ENCODE data around the gene JARID2. TPM values are rescaled to one million over a fixed set of nuclear protein-coding genes. Genes with fewer than 3 reads are reported as not detected.
"Not testable (repeated sequence)": the region's sequence is repeated elsewhere in the genome, so short reads cannot be mapped to it uniquely, and the experiment has no call there.

Gene JARID2
- total RNA-seq, 1 donor from 2014 or later = 8.4 TPM

GRCh38 chr6:15530411-15530810, 284.5 kb downstream of the JARID2 start:
- intact Hi-C loops (cut with DNase I) = no loop called here
- ATAC-seq = no peak
- DNase-seq (ENCODE audit: missing footprints) = no peak

GRCh38 chr6:15531973-15532372, 286.1 kb downstream of the JARID2 start:
- DNase-seq (ENCODE audit: missing footprints) (no peak), ATAC-seq (no peak)
- intact Hi-C loops (cut with DNase I) = no loop called here

DNA sequence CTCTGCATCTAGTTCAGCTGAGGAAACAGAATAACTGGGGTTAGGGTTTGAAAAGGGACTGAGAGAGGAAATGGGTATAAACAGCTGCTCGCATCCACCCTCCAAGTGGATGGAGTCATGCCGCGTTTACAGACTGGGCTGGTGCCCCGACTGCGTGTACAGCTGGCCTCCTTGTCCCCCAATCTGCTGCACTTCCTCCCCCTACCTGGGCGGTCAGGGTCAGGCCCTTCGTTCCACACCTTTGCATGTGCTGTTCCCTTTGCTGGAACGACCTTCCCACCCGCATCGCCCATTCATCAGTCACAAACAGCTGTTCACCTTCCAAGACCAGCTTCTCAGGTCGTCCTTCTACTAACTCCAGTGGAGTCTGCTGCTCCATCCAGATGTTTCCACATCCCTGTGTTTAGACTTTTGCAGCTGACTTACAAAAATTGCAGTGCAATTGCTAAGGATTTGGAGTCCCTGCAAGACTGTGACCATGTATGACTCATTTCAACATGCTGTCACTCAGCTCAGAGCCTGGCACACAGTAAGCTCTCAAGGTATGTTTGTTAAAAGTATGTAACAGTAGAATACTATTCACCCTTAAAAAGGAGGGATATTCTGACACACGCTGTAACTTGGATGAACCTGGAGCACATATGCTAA, 287.6 kb downstream of the JARID2 start:
- no peak for ATAC-seq
- intact Hi-C loops (cut with DNase I) = no loop called here
- no peak for DNase-seq (ENCODE audit: missing footprints)

DNA sequence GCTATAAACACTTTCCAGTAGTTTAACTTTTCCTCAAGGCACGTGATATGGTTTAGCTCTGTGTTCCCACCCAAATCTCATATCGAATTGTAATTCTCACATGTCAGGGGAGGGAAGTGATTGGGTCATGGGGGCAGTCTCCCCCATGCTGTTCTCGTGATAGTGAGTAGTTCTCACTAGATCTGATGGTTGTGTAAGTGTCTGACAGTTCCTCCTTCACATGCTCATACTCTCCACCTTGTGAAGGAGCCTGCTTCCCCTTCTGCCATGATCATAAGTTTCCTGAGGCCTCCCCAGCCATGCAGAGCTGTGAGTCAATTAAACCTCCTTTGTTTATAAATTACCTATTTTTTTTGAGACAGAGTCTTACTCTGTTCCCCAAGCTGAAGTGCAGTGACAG, 289.1 kb downstream of the JARID2 start:
- ATAC-seq (no peak), DNase-seq (ENCODE audit: missing footprints) (no peak)
- intact Hi-C loops (cut with DNase I) = no loop called here

DNA sequence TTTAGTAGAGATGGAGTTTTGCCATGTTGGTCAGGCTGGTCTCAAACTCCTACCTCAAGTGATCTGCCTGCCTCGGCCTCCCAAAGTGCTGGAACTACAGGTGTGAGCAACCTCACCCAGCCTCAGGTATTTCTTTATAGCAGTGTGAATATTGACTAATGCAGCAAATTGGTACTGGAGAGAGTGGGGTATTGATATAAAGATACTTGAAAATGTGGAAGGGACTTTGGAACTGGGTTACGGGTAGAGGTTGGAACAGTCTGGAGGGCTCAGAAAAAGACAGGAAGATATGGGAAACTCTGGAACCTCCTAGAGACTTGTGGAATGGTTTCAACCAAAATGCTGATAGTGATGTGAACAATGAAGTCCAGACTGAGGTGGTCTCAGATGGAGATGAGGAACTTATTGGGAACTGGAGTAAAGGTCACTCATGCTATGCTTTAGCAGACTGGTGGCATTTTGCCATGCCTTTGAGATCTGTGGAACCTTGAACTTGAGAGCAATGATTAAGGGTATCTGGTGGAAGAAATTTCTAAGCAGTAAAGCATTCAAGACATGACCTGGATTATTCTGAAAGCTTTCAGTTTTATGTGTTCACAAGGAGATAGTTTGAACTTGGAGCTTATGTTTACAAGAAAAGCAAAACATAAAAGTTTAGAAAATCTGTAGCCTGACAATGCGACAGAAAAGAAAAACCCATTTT, 289.8 kb downstream of the JARID2 start:
- DNase-seq (ENCODE audit: missing footprints) = no peak
- no peak for ATAC-seq
- intact Hi-C loops (cut with DNase I) = no loop called here

DNA sequence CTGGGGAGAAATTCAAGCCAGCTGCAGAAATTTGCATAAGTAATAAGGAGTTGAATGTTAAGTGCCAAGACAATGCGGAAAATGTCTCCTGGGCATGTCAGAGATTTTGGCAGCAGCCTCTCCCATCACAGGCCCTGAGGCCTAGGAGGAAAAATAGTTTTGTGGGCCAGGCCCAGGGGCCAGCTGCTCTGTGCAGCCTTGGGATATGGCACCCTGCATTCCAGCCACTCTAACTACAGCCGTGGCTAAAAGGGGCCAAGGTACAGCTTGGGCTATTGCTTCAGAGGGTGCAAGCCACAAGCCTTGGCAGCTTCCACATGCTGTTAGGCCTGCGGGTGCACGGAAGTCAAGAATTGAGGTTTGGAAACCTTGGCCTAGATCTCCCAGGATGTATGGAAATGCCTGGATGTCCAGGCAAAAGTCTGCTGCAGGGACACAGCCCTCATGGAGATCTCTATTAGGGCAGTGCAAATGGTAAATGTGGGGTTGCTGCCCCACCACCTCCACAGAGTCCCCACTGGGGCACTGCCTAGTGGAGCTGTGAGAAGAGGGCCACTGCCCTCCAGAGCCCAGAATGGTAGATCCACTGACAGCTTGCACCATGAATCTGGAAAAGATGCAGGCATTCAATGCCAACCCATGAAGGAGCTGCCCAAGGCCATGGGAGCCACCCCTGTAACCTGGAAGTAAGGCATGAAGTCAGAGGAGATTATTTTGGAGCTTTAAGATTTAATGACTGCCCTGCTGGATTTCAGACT, 290.5 kb downstream of the JARID2 start:
- intact Hi-C loops (cut with DNase I) = no loop called here
- ATAC-seq (peak; percentile 32), DNase-seq (ENCODE audit: missing footprints) (no peak)

DNA sequence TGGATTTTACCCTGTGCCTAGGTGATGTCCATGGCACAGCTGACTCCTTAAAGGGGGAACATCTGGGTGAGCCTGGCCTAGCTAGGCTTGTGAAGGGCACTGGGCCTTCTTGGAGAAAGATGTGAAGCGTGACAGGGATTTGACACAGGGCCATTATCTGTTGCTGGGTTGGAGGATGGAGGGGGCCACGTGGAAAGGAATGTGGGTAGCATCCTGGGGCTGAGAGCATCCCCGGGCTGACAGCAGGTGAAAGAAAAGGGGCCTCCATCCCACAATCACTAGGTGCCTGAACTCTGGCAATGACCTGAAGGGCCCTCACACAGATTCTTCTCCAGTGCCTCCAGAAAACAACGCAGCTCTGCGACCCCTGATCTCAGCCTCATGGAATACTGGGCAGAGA, 292.2 kb downstream of the JARID2 start:
- ATAC-seq (no peak), DNase-seq (ENCODE audit: missing footprints) (no peak)
- intact Hi-C loops (cut with DNase I) = no loop called here

- no peak for DNase-seq (ENCODE audit: missing footprints)
- ATAC-seq = no peak
- intact Hi-C loops (cut with DNase I) = no loop called here
Measured at GRCh38 chr6:15538766-15539495, 293.1 kb downstream of the JARID2 start.

- intact Hi-C loops (cut with DNase I) = no loop called here
- DNase-seq (ENCODE audit: missing footprints) = no peak
- no peak for ATAC-seq
Measured at GRCh38 chr6:15539722-15540270, 293.9 kb downstream of the JARID2 start.

- DNase-seq (ENCODE audit: missing footprints); ATAC-seq; intact Hi-C loops (cut with DNase I): not testable (repeated sequence)
Measured at GRCh38 chr6:15543332-15543917, 297.6 kb downstream of the JARID2 start.

DNA sequence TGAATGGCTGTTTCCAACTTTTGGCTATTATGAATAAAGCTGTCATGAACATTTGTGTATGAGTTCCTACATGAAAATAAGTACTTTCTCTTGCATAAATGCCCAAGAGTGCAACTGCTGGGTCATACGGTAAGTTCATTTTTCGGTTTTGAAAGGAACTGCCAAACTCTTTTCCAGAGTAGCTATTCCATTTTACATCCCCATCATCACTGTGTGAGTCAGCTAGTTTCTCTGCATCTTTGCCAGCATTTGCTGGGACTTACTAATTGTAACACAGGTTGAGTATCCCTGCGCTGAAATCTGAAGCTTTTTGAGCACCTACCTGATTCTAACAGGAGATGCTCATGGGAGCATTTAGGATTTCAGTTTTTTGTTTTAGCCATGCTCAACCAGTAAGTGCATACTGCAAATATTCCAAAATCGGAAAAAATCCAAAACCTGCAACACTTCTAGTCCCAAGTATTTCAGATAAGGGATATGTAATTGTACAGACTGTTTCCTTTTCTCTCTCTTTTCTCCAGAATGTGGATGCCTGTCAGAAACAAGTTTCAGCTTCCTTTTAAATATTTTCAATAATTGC, 298.5 kb downstream of the JARID2 start:
- intact Hi-C loops (cut with DNase I) = no loop called here
- no peak for ATAC-seq
- no peak for DNase-seq (ENCODE audit: missing footprints)

- no peak for DNase-seq (ENCODE audit: missing footprints)
- intact Hi-C loops (cut with DNase I) = no loop called here
- ATAC-seq = no peak
Measured at GRCh38 chr6:15546591-15546990, 300.7 kb downstream of the JARID2 start.

GRCh38 chr6:15547400-15547799, 301.5 kb downstream of the JARID2 start:
- ATAC-seq (no peak), DNase-seq (ENCODE audit: missing footprints) (no peak)
- intact Hi-C loops (cut with DNase I) = no loop called here

DNA sequence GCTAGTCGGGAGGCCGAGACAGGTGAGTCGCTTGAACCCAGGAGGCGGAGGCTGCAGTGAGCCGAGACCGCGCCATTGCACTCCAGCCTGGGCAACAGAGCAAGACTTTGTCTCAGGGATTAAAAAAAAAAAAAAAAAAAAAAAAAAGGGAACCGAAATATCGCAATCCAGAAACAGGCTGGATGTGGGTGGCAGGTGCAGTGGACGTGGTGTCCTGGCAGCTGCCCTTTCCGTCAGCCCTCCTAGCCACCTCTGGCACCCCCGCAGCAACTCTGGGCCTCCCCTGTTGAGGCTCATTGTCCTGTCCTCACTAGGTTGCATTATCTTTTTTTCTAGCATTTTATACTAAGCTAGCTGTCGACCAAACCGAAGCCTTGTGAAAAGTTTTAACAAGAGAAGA, 303.5 kb downstream of the JARID2 start:
- intact Hi-C loops (cut with DNase I) = no loop called here

DNA sequence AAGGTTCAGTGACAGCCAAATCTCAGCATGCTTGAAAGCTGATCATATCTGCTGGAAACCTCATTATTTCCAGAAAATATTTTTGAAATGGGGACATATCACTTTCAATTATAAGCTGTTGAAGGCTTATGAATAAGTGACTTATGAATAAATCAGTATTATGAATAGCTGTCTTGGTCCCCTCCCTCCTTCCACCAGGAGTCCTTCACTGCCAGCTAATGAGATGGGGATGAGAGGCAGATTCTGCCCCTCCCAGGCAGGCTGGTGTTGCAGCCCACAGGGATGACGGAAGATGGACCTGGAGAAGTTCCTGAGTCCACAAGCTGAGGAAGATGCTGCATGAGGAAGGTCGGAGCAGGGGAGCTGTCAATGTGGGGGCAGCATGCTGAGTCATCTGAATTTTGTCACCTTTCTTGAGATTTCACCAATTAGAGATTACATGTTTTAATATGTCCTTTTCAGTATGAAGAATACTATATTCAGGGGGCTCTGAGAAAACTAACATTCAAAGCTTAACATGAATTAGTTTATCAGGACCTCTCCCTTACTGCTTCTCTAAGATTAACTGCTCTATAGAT, 304.8 kb downstream of the JARID2 start:
- ATAC-seq = no peak

More for the DNA sequence above, 303.5 kb downstream of the JARID2 start:
- no peak for ATAC-seq
- no peak for DNase-seq (ENCODE audit: missing footprints)

DNA sequence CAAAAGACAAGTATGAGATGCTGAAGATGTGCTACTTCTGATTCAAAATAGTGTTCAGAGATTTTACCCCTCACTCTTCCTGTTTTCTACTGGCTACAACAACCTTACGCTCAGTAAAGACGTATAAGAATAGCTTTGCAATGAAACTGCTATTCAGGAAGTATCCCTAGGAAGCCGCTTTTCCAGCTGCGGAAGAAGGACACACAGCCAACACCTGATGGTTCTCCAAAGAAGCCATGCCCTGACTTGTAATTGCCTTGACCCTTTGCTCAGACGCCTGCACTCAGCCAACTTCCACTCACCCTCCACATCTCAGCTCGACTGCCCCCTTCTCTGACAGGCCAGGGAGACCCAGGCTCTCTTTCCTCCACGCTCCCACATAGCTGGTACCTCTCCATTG, 305.4 kb downstream of the JARID2 start:
- DNase-seq (ENCODE audit: missing footprints) (no peak), ATAC-seq (peak; percentile 8)
- intact Hi-C loops (cut with DNase I) = no loop called here

More for the DNA sequence above, 304.8 kb downstream of the JARID2 start:
- intact Hi-C loops (cut with DNase I) = no loop called here
- DNase-seq (ENCODE audit: missing footprints) = no peak

GRCh38 chr6:15551798-15552197, 305.9 kb downstream of the JARID2 start:
- ATAC-seq = peak; percentile 13
- DNase-seq (ENCODE audit: missing footprints) = no peak
- intact Hi-C loops (cut with DNase I) = no loop called here

GRCh38 chr6:15553031-15553430, 307.2 kb downstream of the JARID2 start:
- intact Hi-C loops (cut with DNase I) = no loop called here
- ATAC-seq = no peak
- no peak for DNase-seq (ENCODE audit: missing footprints)
